HG03045 (cell line): Measurements from ENCODE around the gene GPSM1.

ENCODE experiments used
- ATAC-seq: cut with Tn5 transposase; IDR thresholded peaks from one replicate; pipeline ENCODE4 v1.9.1; 2021; ENCODE audit warnings: mild to moderate bottlenecking, moderate library complexity; ENCODE audit not compliant: unreplicated experiment

Gene GPSM1

DNA sequence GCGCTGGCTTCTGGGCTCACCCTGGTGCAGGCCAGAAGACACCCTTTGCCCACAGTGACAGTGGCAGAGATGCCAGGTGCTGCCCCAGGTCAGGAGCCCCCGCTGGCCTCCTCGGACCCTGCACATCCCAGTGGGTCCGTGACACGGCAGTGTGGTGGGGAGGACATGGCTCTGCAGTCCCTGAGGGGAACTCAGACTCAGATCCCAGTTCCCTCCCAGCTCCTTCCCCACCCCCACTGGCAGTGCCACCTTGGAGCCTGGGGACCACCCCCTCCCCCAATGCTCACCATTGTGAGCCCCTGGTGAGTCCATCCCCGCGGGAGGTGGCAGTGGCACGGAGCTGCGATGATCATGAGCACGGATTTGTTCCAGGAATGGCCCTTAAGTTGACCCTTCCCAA lies 22.9 kb upstream of the GPSM1 start:
- ATAC-seq, result no peak

- no peak for ATAC-seq
Observed at GRCh38 chr9:136304981-136305380, 22.4 kb upstream of the GPSM1 start.

DNA sequence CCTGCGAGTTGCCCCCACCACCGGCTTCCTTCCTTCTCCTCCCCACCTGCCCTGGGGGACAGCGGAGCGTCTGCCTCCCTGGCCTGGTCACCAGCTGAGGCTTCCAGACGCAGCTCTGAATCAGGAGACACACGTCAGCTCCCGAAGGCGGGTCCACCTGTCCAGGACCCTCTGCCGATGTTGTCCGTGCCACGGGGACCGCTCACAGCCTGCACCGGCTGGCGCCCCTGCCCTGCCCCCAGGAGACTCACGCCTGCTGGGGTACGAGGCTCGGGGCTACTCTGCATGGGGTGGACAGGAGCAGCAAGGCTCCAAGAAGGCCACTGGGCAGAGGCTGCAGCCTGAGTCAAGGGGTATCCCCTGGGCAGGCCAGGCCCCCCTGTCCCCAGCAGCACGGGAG lies 21.5 kb upstream of the GPSM1 start:
- no peak for ATAC-seq

DNA sequence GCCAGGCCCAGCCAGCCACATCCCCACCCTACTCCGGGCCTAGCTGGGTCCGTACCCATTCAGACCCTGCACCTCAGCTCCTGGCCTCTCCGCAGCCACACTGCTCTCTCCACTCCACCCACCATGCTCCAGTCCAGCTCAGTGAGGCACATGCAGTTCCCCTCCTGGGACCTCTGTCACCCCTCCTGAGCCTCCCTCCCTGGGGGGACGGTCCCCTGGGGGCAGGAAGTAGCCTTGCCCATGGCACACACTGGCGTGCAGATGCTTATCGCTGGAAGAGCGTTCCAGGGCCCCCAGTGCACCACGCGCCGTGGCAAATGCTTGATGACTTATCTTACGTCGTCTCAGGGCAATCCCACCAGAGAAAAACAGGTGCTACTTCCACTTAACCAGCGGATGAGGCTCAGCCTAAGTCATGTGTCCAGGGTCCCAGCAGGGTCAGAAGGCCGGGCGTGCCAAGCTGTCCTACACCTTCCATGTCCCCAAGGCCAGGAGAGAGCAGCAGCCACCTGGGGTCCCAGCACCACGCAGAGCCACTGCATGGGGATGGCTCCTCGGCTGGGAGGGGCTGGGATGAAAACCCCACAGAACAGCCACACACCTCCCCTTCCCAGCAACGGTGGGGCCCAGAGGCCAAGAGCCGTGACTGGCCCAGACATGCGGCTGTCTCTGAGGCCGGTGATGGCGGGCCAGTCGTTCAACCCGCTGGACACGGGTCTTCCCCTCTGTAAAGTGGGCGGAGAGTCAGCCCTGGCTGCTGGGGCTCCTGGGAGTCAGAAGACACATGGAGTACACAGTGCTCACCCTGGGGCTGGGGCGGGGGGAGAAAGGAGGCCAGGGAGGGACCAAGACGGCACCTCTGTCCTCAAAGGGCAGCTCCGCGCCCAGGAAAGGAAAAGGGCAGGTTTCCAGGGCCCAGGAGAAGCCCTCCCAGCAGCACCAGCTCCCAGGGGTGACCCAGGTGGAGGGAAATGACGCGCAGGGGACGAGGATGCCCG lies 20.8 kb upstream of the GPSM1 start:
- no peak for ATAC-seq

DNA sequence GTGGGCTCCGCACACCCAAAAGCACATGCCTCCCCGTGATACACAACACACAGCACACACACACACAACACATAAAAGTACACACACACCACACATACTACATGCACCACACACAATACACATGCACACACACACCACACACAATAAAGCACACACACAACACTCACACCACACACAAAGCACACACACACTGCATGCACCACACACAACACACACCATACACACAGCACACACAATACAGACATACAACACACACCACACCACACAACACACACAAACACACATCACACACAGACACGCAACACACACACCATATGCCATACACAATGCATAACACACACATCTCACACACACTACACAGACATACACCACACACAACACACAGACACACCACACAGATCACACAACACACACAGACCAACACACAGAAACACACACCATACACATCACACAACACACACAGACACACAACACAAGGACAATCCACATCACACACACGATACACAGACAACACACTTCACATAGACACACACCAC lies 20.1 kb upstream of the GPSM1 start:
- no peak for ATAC-seq

DNA sequence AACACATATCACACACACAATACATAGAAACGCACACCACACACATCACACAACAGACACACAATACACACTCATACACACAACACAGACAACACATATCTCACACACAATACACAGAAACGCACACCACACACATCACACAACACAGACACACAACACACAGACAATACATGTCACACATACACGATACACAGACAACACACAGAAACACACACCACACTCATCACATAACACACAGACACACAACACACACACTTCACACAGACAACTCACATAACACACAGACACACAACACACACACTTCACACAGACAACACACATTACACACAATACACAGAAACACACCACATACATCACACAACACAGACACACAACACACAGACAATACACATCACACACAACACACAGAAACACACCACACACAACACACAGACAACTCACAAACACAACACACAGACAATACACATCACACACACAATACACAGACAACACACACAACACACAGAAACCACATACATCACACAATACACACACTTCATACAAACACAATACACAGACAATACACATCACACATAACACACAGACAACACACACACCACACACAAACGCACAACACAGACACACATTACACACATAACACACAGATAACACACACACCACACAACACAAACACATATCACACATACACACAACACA lies 19.2 kb upstream of the GPSM1 start:
- no peak for ATAC-seq

DNA sequence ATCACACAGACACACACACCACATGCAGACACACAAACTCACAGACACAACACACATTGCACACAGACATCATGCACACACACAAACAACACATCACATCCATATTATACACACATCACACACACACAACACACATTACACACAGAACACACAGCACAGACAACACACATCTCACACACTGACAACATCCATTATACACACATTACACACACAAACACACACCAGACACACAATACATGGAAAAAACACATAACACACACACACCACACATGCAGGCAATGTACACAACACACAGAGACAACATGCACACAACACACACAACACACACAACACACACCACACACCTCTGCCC lies 18.7 kb upstream of the GPSM1 start:
- no peak for ATAC-seq

DNA sequence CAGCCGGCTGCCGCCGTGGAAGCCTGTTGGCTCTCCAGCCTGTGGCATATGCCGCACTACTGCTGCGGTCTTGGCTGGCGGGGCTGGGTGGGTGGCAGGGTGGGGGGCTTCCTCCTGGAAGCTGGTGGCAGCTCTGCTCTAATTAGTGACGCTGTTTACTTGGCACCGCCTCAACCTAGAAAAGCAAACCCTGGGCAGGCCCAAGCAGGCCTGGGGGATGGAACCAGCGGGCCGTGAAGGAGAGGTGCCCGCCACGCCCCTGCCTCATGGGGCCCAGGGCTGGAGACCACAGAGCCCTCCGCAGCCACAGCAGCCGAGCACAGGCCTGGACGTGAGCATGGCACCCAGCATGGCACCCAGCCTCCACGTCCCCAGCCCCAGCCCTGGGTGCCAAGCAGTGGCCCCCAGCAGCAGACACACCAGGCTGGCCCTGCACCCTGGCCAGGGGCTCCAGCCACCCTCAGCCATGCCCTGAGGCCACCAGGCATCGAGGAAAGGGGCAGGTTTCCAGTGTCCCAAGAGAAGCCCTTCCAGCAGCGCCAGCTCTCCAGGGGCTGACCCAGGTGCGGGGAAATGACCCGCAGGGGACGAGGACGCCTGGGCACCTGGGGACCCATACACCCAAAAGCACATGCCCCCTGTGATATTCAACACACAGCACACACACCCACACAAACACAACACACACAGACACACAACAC lies 18.1 kb upstream of the GPSM1 start:
- no peak for ATAC-seq

DNA sequence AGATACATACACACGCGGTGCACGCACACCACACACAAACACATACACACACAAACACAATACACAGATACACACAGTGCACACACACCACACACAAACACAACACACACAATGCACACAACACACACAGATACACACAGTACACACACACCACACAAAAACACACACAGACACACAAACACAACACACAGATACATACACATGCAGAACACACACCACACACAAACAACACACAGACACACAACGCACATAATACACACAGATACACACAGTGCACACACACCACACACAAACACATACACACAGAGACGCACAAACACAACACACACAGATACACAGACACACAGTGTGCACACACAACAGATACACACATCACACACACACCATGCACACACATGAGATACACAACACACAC lies 17.5 kb upstream of the GPSM1 start:
- ATAC-seq, result no peak

- ATAC-seq, result no peak
Observed at GRCh38 chr9:136310273-136311030, 16.9 kb upstream of the GPSM1 start.

DNA sequence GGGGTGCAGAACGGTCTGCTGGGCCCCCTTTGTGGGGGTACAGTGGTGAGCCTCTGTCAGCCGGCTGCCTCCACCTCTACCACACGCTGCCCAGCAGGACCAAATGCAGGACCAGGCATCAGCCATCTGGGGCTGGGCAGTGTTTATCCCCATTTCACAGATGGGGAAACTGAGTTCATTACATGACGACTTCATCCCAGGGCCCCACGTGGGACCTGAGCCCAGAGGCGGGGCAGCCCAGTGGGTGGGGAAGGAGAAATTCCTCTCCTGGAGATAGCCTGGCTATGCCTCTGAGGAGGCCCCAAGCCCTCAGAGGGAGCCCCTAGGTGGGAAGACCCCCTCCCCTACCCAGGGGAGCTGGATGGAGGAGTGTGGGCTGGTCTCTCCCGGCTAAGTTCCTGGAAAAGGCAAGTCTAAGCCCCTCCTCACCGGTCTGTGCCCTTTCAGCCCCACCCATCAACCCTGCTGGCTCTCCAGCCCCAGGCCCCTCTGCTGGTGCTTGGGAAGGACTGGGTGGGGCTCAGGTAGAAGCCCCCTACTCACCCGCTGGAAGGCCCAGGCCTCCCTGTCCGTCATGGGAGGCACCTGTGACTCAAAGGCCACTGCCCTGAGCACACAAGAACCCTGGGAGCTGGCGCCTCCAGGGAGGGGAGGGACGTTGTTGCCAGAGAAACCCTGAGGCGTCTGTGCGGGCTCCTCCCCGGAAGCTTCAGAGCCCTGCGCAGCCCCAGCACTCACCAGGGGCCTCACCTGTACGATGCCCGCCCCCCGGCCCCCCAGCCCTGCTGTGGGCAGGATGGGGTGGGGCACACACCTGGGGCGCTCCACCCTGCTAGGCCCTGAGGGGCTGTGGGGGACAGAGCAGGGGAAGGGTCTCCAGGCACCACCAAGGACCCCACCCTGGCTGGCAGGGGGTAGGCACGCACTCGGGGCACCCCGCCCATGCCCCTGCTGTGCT lies 16.0 kb upstream of the GPSM1 start:
- ATAC-seq, result no peak

DNA sequence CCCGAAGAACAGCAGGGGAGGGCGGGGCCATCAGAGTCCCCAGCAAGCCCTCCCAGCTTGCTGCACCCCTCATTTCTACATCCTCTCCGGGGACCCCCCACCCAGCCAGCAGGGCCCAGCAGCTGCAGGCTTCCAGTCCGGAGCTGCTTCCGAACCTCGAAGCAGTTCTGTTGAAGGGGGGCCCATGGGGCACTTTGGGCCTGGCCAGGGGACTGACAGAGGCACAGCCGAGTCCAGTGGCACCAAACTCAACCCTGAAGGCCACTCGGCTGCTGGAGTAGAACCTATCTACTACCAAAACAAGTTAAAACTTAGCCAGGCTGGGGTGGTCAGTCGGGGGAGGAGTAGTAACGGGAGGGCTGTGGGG lies 15.3 kb upstream of the GPSM1 start:
- no peak for ATAC-seq

GRCh38 chr9:136312436-136312835 lies 14.9 kb upstream of the GPSM1 start:
- no peak for ATAC-seq

DNA sequence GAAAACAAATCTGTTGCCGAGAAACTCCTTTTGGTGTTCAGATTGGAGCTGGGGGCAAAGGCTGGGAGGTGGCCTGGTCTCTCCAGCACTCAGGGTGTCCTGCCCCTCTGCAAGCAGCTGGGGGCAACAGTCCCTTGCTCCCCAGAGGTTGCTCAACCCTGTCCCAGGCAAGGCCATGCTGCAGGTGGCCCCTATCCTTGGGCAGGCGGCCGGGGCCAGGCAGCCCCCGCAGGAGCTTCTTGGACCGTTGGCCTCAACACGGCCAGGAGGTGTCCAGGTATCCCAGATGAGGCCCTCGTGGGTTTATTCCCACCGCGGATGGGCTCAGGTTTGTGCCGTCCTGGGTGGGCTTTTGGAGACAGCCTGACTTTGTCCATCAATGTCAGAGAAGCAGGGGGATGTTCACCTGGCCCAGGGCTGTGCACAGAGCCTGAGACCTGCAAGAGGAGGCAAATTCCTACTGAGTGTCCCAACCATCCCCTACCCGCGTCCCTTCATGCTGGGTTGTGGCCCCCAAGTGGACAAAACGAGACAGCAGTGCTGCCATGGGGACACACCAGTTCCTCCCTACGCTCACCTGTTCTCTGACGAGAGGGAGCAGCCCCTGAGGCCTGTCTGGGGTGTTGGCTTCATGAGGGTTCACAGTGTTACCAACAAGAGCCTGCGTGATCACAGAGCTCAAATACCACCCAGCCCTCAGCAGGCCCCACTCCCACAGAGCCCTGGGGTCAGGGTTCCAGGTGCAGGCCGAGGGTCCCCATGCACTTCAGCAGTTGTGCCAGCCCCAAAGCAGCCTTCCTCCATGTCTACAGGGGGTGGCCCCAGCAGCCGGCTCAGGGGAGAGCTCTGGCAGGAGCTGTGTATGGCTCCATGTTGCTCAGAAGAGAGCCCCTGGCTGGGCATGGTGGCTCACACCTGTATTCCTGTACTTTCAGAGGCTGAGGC lies 14.0 kb upstream of the GPSM1 start:
- no peak for ATAC-seq

- no peak for ATAC-seq
Observed at GRCh38 chr9:136314056-136314416, 13.3 kb upstream of the GPSM1 start.

GRCh38 chr9:136314944-136315343 lies 12.4 kb upstream of the GPSM1 start:
- ATAC-seq, result no peak

- no peak for ATAC-seq
Observed at GRCh38 chr9:136316271-136316751, 11.0 kb upstream of the GPSM1 start.

DNA sequence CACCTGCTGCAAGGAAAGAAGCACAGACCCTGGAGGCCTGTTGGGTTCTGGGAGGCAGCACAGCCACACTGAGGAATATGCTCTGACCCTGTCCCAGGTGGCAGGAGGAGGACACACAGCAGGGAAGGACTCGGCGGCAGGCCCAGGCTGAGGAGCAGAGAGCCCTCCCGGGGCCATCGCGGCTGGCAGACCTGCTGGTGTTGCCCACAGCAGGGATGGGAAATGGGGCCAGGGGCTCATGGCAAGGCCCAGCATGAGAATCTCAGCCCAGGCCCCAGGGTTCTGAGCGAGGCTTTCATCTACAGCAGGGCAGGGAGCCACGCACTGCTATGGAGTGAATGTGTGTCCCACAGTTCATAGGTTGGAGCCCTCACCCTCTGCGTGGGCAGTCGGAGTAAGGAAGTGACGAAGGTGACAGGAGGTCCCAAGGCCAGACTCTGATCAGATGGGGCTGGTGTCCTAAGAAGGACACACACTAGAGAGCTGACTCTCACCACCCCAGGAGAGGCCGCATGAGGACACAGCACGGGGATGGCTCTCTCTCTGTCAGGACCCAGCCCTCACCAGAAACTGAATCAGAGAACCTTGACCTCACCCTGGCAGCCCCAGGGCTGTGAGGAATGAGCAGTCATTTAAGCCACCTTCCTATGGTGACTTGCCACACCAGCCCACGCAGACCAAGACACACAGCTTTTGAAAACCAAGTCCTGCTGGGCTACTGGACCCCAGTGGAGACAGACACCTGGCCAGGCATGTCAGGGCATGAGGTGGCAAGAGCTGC lies 10.3 kb upstream of the GPSM1 start:
- ATAC-seq, result no peak
